H1 (cell line): ENCODE data around the gene OR11A1. TPM values are rescaled to one million over a fixed set of nuclear protein-coding genes. Genes with fewer than 3 reads are reported as not detected.

Experiments used
- CTCF ChIA-PET: fragments of 300-600 bp; sonication (Branson Sonifier 250); formaldehyde crosslinking; loops from one replicate; lab custom pipeline; 2021; ENCODE audit not compliant: partially characterized antibody; lab: Charles Lee
- POLR2A ChIA-PET: fragments of 300-600 bp; sonication (Branson Sonifier 250); formaldehyde crosslinking; loops from one replicate; lab custom pipeline; 2021; ENCODE audit warnings: inconsistent platforms; ENCODE audit not compliant: partially characterized antibody; lab: Charles Lee
- DNase-seq, 2 experiments: peaks; one replicate each; pipeline versions ENCODE4 v3.0.0 to v3.0.0-alpha.2; 2010 to 2022; ENCODE audit warnings: low spot score in 2 of 2, low read depth in 1 of 2, mixed read lengths in 1 of 2
- FAIRE-seq: peaks from 2 replicates; lab custom pipeline; 2011; peaks lifted over from hg19 to GRCh38; lab: Jason Lieb, UNC
- H2AFZ ChIP-seq: 2 replicates; pipeline ENCODE4 v1.8.1; 2012; ENCODE audit warnings: low read length, inconsistent platforms
- H2AK5ac ChIP-seq: 2 replicates; pipeline ENCODE4 v1.6.1; 2013; ENCODE audit warnings: low read depth, low read length
- H2BK120ac ChIP-seq: replicated peaks from 2 replicates; pipeline ENCODE3; 2013; ENCODE audit warnings: low read depth, low read length, inconsistent platforms
- H2BK12ac ChIP-seq: 2 replicates; pipeline ENCODE4 v1.6.1; 2013; ENCODE audit warnings: low read depth, low read length
- H2BK15ac ChIP-seq: 2 replicates; pipeline ENCODE4 v1.6.1; 2013; ENCODE audit warnings: low read length
- H2BK20ac ChIP-seq: 2 replicates; pipeline ENCODE4 v1.6.1; 2013; ENCODE audit warnings: low read length
- H2BK5ac ChIP-seq: 2 replicates; pipeline ENCODE4 v1.6.1; 2013; ENCODE audit warnings: low read depth, low read length
- H3K14ac ChIP-seq: 2 replicates; pipeline ENCODE4 v1.6.1; 2013; ENCODE audit warnings: inconsistent platforms; ENCODE audit not compliant: insufficient read length
- H3K18ac ChIP-seq: 2 replicates; pipeline ENCODE4 v1.6.1; 2013; ENCODE audit warnings: low read length; ENCODE audit errors: extremely low read depth
- H3K23ac ChIP-seq: 2 replicates; pipeline ENCODE4 v1.6.1; 2013; ENCODE audit warnings: inconsistent platforms; ENCODE audit not compliant: insufficient read length
- H3K23me2 ChIP-seq: 2 replicates; pipeline ENCODE4 v1.6.1; 2013; ENCODE audit warnings: low read depth, low read length
- H3K27ac ChIP-seq: 2 replicates; pipeline ENCODE4 v1.6.1; 2011; ENCODE audit warnings: low read depth, low read length, inconsistent platforms
- H3K27me3 ChIP-seq, 4 experiments: replicated peaks in 1 of 4; 1 replicate in 1 of 4; 2 replicates in 3 of 4; pipeline versions ENCODE4 v1.6.1 to v1.8.1; 2011 to 2013; ENCODE audit warnings: low read length in 3 of 4, mild to moderate bottlenecking in 3 of 4, inconsistent platforms in 2 of 4, mixed read lengths in 2 of 4, moderate library complexity in 1 of 4; ENCODE audit not compliant: control insufficient read depth in 3 of 4, insufficient read depth in 3 of 4; ENCODE audit errors: extremely low read depth in 1 of 4
- H3K36me3 ChIP-seq, 4 experiments: 2 replicates each; pipeline versions ENCODE4 v1.6.1 to v1.8.1; 2011 to 2013; ENCODE audit warnings: mild to moderate bottlenecking in 4 of 4, low read length in 3 of 4, moderate library complexity in 2 of 4, control low read depth in 1 of 4, inconsistent platforms in 1 of 4; ENCODE audit not compliant: insufficient read depth in 4 of 4, control insufficient read depth in 2 of 4
- H3K4ac ChIP-seq: replicated peaks from 2 replicates; pipeline ENCODE3; 2013; ENCODE audit warnings: low read length, low read depth, mixed read lengths, inconsistent platforms; ENCODE audit not compliant: insufficient read length
- H3K4me1 ChIP-seq, 4 experiments: replicated peaks in 1 of 4; 1 replicate in 1 of 4; 2 replicates in 3 of 4; pipeline versions ENCODE4 v1.6.1 to v1.8.1; 2011 to 2013; ENCODE audit warnings: low read length in 3 of 4, inconsistent platforms in 2 of 4, mixed read lengths in 1 of 4; ENCODE audit not compliant: insufficient read depth in 4 of 4, control insufficient read depth in 3 of 4
- H3K4me2 ChIP-seq, 2 experiments: 2 replicates each; pipeline versions ENCODE4 v1.6.1 to v1.8.1; 2011 to 2013; ENCODE audit warnings: low read depth in 2 of 2, low read length in 2 of 2, control low read depth in 1 of 2, inconsistent platforms in 1 of 2, mild to moderate bottlenecking in 1 of 2; ENCODE audit not compliant: insufficient read depth in 1 of 2
- H3K4me3 ChIP-seq, 4 experiments: fragments of 200-600, 300-600 bp in 1 of 4; sonication (generic), shearing (Covaris generic), sonication (Bioruptor Twin) in 1 of 4; 2 replicates each; pipeline versions ENCODE4 v1.5.1 to v1.8.1; 2011 to 2016; ENCODE audit warnings: low read length in 4 of 4, low read depth in 3 of 4, control low read depth in 2 of 4, inconsistent platforms in 2 of 4, mild to moderate bottlenecking in 2 of 4, mixed read lengths in 1 of 4, moderate library complexity in 1 of 4; ENCODE audit not compliant: insufficient read depth in 2 of 4; ENCODE audit errors: extremely low read depth in 1 of 4
- H3K56ac ChIP-seq: replicated peaks from 2 replicates; pipeline ENCODE3; 2013; ENCODE audit warnings: low read depth, mild to moderate bottlenecking, mixed read lengths, low read length, inconsistent platforms; ENCODE audit not compliant: insufficient read length
- H3K79me1 ChIP-seq: 2 replicates; pipeline ENCODE4 v1.6.1; 2013; ENCODE audit warnings: low read depth, low read length, control low read depth
- H3K79me2 ChIP-seq, 2 experiments: 2 replicates each; pipeline versions ENCODE4 v1.6.1 to v1.8.1; 2012 to 2013; ENCODE audit warnings: low read length in 2 of 2, mild to moderate bottlenecking in 2 of 2, inconsistent platforms in 1 of 2; ENCODE audit not compliant: insufficient read depth in 2 of 2, control insufficient read depth in 1 of 2
- H3K9ac ChIP-seq, 4 experiments: replicated peaks in 1 of 4; 1 replicate in 1 of 4; 2 replicates in 3 of 4; pipeline versions ENCODE4 v1.6.1 to v1.8.1; 2011 to 2013; ENCODE audit warnings: low read depth in 3 of 4, low read length in 3 of 4, control low read depth in 2 of 4, mild to moderate bottlenecking in 2 of 4, moderate library complexity in 2 of 4, inconsistent platforms in 1 of 4; ENCODE audit errors: extremely low read depth in 1 of 4
- H3K9me3 ChIP-seq, 2 experiments: 2 replicates each; pipeline versions ENCODE4 v1.6.1 to v1.8.1; 2012 to 2013; ENCODE audit warnings: mild to moderate bottlenecking in 2 of 2, moderate library complexity in 2 of 2, control low read depth in 1 of 2, inconsistent platforms in 1 of 2, low read depth in 1 of 2, low read length in 1 of 2, mixed read lengths in 1 of 2; ENCODE audit not compliant: insufficient read depth in 2 of 2
- H4K20me1 ChIP-seq, 2 experiments: replicated peaks in 1 of 2; 2 replicates each; pipeline versions ENCODE3 to v1.8.1; 2011 to 2013; ENCODE audit warnings: inconsistent platforms in 2 of 2, low read length in 2 of 2, mild to moderate bottlenecking in 1 of 2; ENCODE audit not compliant: insufficient read depth in 2 of 2, control insufficient read depth in 1 of 2
- H4K5ac ChIP-seq: 2 replicates; pipeline ENCODE4 v1.6.1; 2013; ENCODE audit warnings: low read length, low read depth, mixed read lengths, inconsistent platforms; ENCODE audit not compliant: insufficient read length
- H4K8ac ChIP-seq: 2 replicates; pipeline ENCODE4 v1.8.0; 2013; ENCODE audit warnings: mild to moderate bottlenecking, moderate library complexity, low read length, inconsistent platforms; ENCODE audit not compliant: insufficient read depth; ENCODE audit errors: extremely low read depth
- H4K91ac ChIP-seq: replicated peaks from 2 replicates; pipeline ENCODE3; 2013; ENCODE audit warnings: low read length, mixed read lengths, inconsistent platforms; ENCODE audit not compliant: insufficient read length
- CBX5 ChIP-seq: fragments of 300-800, 300-1000 bp; sonication (generic); IDR thresholded peaks from 2 replicates; pipeline ENCODE4 v1.7.1; 2016; ENCODE audit warnings: antibody characterized with exemption, low read length, low read depth
- CREB1 ChIP-seq: IDR thresholded peaks from 2 replicates; pipeline ENCODE4 v1.6.1; 2012; ENCODE audit warnings: inconsistent platforms
- EP300 ChIP-seq, 2 experiments: IDR thresholded peaks; 1 replicate in 1 of 2; 2 replicates in 1 of 2; pipeline ENCODE4 v1.6.1; 2011 to 2012; ENCODE audit warnings: low read depth in 2 of 2, low read length in 2 of 2, mild to moderate bottlenecking in 2 of 2, borderline replicate concordance in 1 of 2, inconsistent platforms in 1 of 2, moderate library complexity in 1 of 2
- HDAC6 ChIP-seq: IDR thresholded peaks from one replicate; pipeline ENCODE4 v1.7.1; 2012; ENCODE audit warnings: low read depth, mild to moderate bottlenecking, inconsistent platforms, low read length, moderate library complexity
- KDM1A ChIP-seq: fragments of 200-600, 300-600 bp; sonication (generic); IDR thresholded peaks from 2 replicates; pipeline ENCODE4 v1.7.1; 2016; ENCODE audit warnings: mild to moderate bottlenecking, low read length, borderline replicate concordance
- KDM4A ChIP-seq: IDR thresholded peaks from one replicate; pipeline ENCODE4 v1.7.1; 2012; ENCODE audit warnings: low read depth, mild to moderate bottlenecking, moderate library complexity, low read length, inconsistent platforms; ENCODE audit not compliant: severe bottlenecking
- PHF8 ChIP-seq: fragments of 200-600 bp; sonication (generic); conservative IDR thresholded peaks from 2 replicates; pipeline ENCODE4 v1.7.1; 2012; ENCODE audit warnings: low read depth, mild to moderate bottlenecking, inconsistent platforms, low read length, moderate library complexity
- RXRA ChIP-seq: IDR thresholded peaks from 2 replicates; pipeline ENCODE4 v1.6.1; 2011; ENCODE audit warnings: low read depth, mild to moderate bottlenecking, low read length, moderate library complexity; ENCODE audit not compliant: insufficient read depth
- SIX5 ChIP-seq: IDR thresholded peaks from 2 replicates; pipeline ENCODE4 v1.6.1; 2011; ENCODE audit warnings: mild to moderate bottlenecking, low read depth, low read length
- TAF1 ChIP-seq: IDR thresholded peaks from 2 replicates; pipeline ENCODE4 v1.6.1; 2011; ENCODE audit warnings: mild to moderate bottlenecking, low read depth, low read length
- WGBS, 2 experiments: shearing (Covaris generic) in 1 of 2; methylation state at CpG; one replicate each; pipeline versions ENCODE4 v1.1.6 to v1.1.7; 2013 to 2015; ENCODE audit warnings: low lambda C conversion rate in 2 of 2, mixed read lengths in 2 of 2, inconsistent platforms in 1 of 2, low coverage in 1 of 2, missing lambda C conversion rate in 1 of 2; ENCODE audit not compliant: insufficient replicate concordance in 2 of 2, insufficient coverage in 1 of 2, insufficient read length in 1 of 2; ENCODE audit errors: extremely low coverage in 1 of 2, missing lambda C conversion rate in 1 of 2; 5-methylcytosine and 5-hydroxymethylcytosine counted together
- polyA plus RNA-seq, 7 experiments: library from polyadenylated mRNA; depleted of rRNA in 3 of 7; stranded (reverse) in 5 of 7; unstranded in 2 of 7; fragments of >200 nt in 5 of 7; fragments of 200-250 nt in 2 of 7; gene quantifications; 1 replicate in 5 of 7; 2 replicates in 1 of 7; 4 replicates in 1 of 7; pipeline versions ENCODE4 v1.2.1 to v1.2.3, GENCODE V29; 2011 to 2013; ENCODE audit warnings: missing spikeins in 2 of 7, mixed read lengths in 2 of 7
- total RNA-seq: library from RNA; stranded (reverse); fragmentation: NEBNext Ultra II Directional; extraction: Animal tissue kit (Norgen Biotek cat#: 25700); gene quantifications from 2 replicates; pipeline ENCODE4 v1.2.1, GENCODE V29; 2021
- TF ChIP-seq, protein P1 (sequence below), 3 experiments: IDR thresholded peaks; 1 replicate in 2 of 3; 2 replicates in 1 of 3; pipeline versions ENCODE4 v1.5.1 to v1.6.1; 2011; ENCODE audit warnings: low read length in 3 of 3, mild to moderate bottlenecking in 3 of 3, inconsistent platforms in 2 of 3, low read depth in 1 of 3, moderate library complexity in 1 of 3; ENCODE audit not compliant: insufficient read depth in 1 of 3; ENCODE audit errors: control extremely low read depth in 1 of 3

Gene OR11A1
- total and polyA plus RNA-seq, 2 of the 8 experiments (the other 6 are each of a cell fraction or from before 2014, with no cell fraction given) = not detected

DNA sequence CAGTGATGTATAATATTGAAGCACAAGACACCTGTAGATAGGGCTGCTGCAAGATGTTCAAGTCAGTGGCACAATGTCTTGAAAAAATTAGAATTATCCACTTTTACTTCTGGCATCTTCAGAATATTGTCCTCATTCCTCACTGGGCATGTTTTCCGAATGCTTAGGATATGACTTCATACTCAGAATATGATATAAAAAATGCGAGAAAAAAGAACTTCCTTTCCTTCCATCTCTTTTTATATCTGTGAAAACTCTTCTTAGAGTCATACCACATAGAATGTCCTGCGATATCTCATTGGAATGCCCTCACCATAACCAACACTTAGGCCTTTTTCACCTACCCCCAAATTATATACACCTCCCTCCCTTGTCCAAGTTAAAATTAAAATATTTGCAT lies 26.3 kb upstream of the OR11A1 start:
- Histone ChIP-seq H3K27me3 (no peaks in the 10 kb centered on the region), H4K8ac (no peak overlapping the region), H4K5ac (no peak overlapping the region), H3K14ac (no peak overlapping the region), H3K79me2 (no peaks in the 10 kb centered on the region), H3K9ac (no peak overlapping the region), H2AK5ac (no peak overlapping the region), H3K4me1 (no peaks in the 10 kb centered on the region), H3K9me3 (no peaks in the 10 kb centered on the region), H2BK12ac (no peak overlapping the region), H3K18ac (no peak overlapping the region), H4K20me1 (no peaks in the 10 kb centered on the region), H2BK5ac (no peak overlapping the region), H3K56ac (no peak overlapping the region), H3K23ac (no peak overlapping the region), H2BK15ac (no peak overlapping the region), H3K4ac (no peak overlapping the region), H3K36me3 (no peaks in the 10 kb centered on the region), H3K27ac (no peak overlapping the region), H3K23me2 (no peaks in the 10 kb centered on the region), H3K79me1 (no peaks in the 10 kb centered on the region), H3K4me2 (no peak overlapping the region), H4K91ac (no peak overlapping the region), H3K4me3 (no peak overlapping the region), H2BK120ac (no peak overlapping the region), H2AFZ (no peak overlapping the region), H2BK20ac (no peak overlapping the region)
- CTCF ChIA-PET = no interaction called here
- 88% methylated on average over 3 of the region's 3 CpGs; no CpG with 5 or more reads in 1 of the 2 experiments for WGBS, 2 experiments
- TF ChIP-seq PHF8 = no peak
- no peak for TF ChIP-seq CREB1
- TF ChIP-seq, protein P1, sequence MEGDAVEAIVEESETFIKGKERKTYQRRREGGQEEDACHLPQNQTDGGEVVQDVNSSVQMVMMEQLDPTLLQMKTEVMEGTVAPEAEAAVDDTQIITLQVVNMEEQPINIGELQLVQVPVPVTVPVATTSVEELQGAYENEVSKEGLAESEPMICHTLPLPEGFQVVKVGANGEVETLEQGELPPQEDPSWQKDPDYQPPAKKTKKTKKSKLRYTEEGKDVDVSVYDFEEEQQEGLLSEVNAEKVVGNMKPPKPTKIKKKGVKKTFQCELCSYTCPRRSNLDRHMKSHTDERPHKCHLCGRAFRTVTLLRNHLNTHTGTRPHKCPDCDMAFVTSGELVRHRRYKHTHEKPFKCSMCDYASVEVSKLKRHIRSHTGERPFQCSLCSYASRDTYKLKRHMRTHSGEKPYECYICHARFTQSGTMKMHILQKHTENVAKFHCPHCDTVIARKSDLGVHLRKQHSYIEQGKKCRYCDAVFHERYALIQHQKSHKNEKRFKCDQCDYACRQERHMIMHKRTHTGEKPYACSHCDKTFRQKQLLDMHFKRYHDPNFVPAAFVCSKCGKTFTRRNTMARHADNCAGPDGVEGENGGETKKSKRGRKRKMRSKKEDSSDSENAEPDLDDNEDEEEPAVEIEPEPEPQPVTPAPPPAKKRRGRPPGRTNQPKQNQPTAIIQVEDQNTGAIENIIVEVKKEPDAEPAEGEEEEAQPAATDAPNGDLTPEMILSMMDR (IDR thresholded peaks at IDR 0.05; ENCODE audit: control extremely low read depth in 1 of 3, insufficient read depth in 1 of 3, low read depth in 1 of 3, low read length in 3 of 3) = no peak
- no peak for TF ChIP-seq HDAC6
- TF ChIP-seq KDM1A = no peak
- no peak for TF ChIP-seq KDM4A
- TF ChIP-seq CBX5 = no peak
- no peak for TF ChIP-seq EP300 (IDR thresholded peaks at IDR 0.05; ENCODE audit: borderline replicate concordance in 1 of 2, low read depth in 2 of 2, low read length in 2 of 2)
- TF ChIP-seq TAF1 = no peak
- no peak for TF ChIP-seq SIX5
- no peak for TF ChIP-seq RXRA
- FAIRE-seq (no peak), DNase-seq (no peak)
- POLR2A ChIA-PET = no interaction called here
